ENCODE measurements around the gene AGPAT4.
"Not testable (repeated sequence)": the region's sequence is repeated elsewhere in the genome, so short reads cannot be mapped to it uniquely, and the experiment has no call there.

Gene AGPAT4

DNA sequence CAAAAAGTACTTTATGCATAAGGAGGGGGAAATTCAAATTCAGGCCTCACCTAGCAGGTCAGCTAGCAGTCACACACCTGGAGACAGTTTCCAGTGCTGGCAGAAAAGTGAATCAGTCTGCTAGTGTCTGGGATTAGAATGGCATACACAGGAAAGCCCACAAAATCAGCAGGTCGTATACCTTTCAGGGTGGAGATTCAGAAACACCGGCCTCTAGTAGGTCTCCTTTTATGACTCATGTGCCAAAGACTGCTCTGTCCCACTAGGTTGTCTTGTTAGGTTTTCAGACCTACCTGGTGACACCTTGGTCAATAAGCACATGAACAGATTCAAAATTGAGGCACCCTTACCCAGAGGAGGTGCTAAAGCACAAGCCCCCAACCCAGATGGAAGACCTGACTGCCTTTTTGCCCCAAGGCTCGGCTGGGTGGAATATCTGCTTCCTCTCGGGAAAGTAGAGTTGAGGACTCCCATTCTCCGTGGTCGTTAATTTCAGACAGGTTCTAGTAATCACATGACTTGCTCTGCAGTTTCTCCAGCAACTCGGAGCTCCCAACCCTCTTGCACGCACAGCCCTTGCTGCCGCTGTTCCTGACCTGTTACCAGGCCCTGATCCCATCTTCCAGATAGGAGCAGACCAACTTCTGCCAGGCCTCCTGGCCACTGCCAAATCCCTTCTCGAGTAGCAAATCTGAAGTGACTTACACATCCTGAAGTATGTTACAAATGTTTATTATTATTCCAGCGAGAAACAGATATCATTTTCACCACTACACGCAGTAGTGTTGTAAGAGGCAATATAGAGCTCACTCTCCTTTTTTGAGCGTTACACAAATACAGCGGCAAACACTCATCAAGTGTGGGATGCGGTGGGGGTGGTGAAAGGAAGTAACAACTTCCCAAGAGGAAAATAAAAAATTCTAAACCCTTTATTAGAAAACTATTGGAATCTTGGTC, 46.6 kb downstream of the AGPAT4 start:
- no peak for DNase-seq (ENCODE audit: low read depth in 3 of 3)

- no peak for DNase-seq (ENCODE audit: low read depth in 3 of 3)
These were observed 47.6 kb downstream of the AGPAT4 start for GRCh38 chr6:161226009-161226964.

- DNase-seq (ENCODE audit: low read depth in 3 of 3): no peak
These were observed 48.2 kb downstream of the AGPAT4 start for GRCh38 chr6:161225681-161226008.

DNA sequence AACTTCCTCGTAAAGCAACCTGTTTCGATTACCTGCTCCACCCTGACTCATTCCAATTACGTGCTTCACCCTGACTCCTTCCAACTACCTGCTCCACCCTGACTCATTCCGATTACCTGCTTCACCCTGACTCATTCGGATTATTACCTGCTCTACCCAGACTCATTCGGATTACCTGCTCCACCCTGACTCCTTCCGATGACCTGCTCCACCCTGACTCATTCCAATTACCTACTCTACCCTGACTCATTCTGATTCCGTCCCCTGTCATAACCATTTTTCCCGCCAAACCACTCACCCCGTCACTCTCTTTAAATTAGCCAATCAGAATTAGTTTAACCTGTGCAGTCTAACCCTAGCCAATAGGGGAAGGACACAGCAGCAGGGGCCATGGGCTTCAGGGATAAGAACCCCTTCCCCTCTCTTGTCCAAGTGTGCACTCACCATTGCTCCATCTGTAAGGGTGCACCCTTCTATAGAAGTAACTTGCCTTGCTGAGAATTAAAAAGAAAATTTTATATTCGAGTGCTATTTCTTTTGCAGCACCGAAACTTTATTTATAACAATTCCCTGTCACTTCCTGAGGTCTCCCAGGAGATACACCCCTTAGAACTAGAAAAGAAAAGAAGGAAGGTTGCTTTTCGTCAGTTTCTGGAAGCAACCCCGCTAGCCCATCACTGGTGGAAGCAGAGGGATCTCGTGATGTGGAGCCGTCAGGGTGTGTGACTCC, 48.7 kb downstream of the AGPAT4 start:
- DNase-seq (ENCODE audit: low read depth in 3 of 3): not testable (repeated sequence)

DNA sequence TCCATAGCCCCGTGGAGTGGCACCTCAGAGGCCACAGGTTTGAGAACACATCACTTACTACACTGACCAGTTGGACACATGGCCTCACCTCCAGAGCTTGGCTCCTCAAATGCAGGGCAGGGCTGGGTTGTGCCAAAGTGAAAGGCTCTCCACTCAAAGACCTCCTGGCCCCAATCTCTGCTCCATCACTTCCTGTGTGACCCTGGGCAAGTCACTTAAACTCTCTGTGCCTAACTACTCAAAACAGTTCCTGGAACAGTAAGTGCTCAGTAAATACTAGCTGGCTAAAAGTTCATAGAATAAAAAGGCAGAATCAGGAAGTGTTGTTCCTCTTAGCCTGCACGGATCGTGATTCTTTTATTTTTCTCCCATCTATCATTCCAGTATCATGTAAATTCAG, 50.2 kb downstream of the AGPAT4 start:
- DNase-seq (ENCODE audit: low read depth in 3 of 3): no peak

GRCh38 chr6:161222706-161223234, 51.1 kb downstream of the AGPAT4 start:
- no peak for DNase-seq (ENCODE audit: low read depth in 3 of 3)

DNA sequence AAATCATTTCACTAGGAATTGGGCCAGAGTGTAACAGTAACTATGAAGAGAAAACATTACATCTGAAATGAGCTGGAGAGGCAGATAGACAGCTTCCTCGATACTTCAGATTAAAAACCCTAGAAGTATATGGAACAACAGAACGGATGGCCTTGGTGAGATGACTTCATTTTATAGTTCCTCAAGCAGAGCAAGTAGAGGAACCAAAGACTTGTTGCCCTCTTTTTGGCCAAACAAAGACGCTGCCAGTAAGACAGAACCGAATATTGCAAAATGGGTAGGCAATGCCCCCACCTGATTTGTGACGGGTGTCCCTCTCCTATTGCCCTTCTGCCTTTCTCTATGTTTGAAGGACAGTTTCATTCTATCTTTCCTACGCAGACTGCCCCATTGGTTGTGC, 53.5 kb downstream of the AGPAT4 start:
- DNase-seq (ENCODE audit: low read depth in 3 of 3): no peak

GRCh38 chr6:161219680-161220079, 54.2 kb downstream of the AGPAT4 start:
- no peak for DNase-seq (ENCODE audit: low read depth in 3 of 3)

DNA sequence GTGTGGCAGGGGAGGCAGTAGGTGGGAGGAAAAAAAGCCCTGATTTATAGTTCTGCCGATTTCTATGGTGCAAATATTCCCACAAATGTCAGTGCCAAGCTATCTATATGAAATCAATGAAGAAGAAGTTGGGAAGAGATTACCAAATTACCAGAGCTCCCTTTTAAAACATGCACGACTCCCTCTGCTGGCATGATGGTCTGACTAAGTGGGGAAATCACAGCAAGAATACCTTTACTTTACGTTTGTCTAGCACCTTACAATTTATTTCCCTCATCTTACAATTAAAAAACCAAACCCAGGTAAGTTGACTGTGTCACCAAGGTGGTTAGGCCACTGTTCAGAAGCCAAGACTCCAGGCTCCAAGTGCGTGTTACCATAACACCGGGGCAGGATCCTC, 55.6 kb downstream of the AGPAT4 start:
- no peak for DNase-seq (ENCODE audit: low read depth in 3 of 3)

DNA sequence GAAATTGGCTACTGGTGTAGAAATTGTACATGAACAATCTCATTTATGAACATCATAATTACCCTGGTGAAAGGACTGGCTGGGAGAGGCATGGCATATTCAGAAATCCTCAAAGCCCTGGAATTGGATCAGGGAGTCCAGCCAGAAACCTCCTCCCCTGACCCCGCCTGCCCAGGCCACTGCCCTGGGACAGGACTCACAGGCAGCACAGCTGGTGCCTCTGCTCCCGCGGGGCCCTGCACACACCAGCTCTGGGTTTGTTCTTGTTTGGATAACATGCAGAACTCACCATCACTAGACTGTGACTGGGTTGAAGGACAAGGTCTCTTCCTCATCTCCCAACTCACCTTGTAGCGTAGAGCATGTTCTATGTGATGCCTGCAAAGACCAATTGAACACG, 56.2 kb downstream of the AGPAT4 start:
- no peak for DNase-seq (ENCODE audit: low read depth in 3 of 3)

- DNase-seq (ENCODE audit: low read depth in 3 of 3): no peak
These were observed 57.1 kb downstream of the AGPAT4 start for GRCh38 chr6:161216616-161217205.

- no peak for DNase-seq (ENCODE audit: low read depth in 3 of 3)
These were observed 57.8 kb downstream of the AGPAT4 start for GRCh38 chr6:161215876-161216615.

- no peak for DNase-seq (ENCODE audit: low read depth in 3 of 3)
These were observed 58.7 kb downstream of the AGPAT4 start for GRCh38 chr6:161215193-161215592.

DNA sequence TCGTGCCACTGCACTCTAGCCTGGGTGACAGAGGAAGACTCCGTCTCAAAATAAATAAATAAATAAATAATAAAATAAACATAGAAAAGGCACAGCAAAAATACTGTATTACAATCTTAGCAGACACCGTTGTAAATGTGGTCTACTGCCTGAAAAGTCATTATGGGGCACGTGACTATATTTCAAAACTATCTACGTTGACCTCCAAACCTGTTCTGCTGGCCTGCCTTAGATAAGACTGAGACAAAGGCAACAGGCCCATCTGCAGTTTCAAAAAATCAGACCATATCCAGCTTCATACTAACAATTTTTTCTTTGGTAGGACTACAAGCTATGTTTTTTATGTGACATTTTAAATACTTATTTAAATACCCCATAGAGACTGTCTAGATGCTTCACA, 59.1 kb downstream of the AGPAT4 start:
- no peak for DNase-seq (ENCODE audit: low read depth in 3 of 3)

- no peak for DNase-seq (ENCODE audit: low read depth in 3 of 3)
These were observed 61.0 kb downstream of the AGPAT4 start for GRCh38 chr6:161212902-161213301.

- no peak for DNase-seq (ENCODE audit: low read depth in 3 of 3)
These were observed 62.4 kb downstream of the AGPAT4 start for GRCh38 chr6:161211380-161212035.

DNA sequence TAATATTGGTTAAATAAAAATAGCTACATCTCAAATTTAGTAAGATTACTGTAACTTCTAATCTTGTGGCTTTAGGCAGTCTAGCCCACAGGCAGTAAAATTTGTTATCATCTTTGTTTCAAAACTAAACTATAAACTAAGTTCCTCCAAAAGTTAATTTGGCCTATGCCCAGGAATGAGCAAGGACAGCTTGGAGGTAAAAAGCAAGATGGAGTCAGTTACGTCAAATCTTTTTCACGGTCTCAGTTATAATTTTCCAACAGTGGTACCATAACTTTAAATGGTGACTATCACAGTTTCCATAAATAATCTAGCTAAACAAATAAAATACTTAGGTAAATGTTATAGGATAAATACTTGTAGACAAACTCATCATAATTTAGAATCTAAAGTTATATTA, 63.0 kb downstream of the AGPAT4 start:
- no peak for DNase-seq (ENCODE audit: low read depth in 3 of 3)

GRCh38 chr6:161207200-161207599, 66.7 kb downstream of the AGPAT4 start:
- DNase-seq (ENCODE audit: low read depth in 3 of 3): no peak

DNA sequence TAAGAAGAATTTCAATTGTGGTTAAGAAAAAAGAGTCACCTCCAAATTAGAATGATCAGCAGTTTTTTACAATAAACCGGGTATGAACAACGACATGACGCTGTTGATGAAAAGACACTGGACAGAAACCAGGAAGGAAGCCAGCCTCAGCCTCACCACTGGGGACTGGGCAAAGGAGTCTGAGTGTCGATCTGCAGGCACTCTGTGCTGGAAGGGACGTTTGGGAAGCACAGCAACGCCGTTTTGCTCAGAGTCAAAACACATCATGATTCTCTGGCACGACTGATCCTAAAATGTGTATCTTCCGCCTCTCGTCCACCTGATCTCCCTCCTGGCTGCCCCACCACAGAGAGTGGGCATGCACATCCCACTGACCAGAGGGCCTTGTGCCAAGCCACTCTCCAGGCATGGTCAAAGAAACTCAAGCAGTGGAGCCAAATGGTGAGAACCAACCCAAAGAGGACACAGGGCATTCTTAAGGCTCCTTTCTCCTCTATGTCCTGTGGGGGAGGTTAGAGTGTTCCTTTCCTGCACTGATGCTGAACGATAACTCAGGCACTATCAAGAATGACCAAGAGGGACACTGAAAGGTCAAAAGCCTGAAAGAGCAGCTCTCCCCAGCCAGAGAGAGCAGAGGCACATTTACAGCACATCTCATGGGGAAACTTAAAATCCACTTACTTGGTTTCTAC, 68.8 kb downstream of the AGPAT4 start:
- DNase-seq (ENCODE audit: low read depth in 3 of 3): no peak

Data from stimulated activated CD4-positive, alpha-beta T cell treated with anti-CD3 and anti-CD28 coated beads, TNF-alpha, amount 100 ng/mL, for 4 hours (primary cell).